K562 (cell line): ENCODE results near the gene IFITM2. TPM values are rescaled to one million over a fixed set of nuclear protein-coding genes. Genes with fewer than 3 reads are reported as not detected.

ENCODE experiments used
- ASH1L ChIP-seq: fragments of 450-650 bp; IDR thresholded peaks from 2 replicates; pipeline ENCODE4 v1.6.1; 2018; ENCODE audit warnings: borderline replicate concordance, mild to moderate bottlenecking, low read depth; ENCODE audit not compliant: partially characterized antibody
- BMI1 ChIP-seq: fragments of 150-350 bp; IDR thresholded peaks from 2 replicates; pipeline ENCODE4 v1.6.1; 2014; ENCODE audit warnings: low read length
- CBFA2T2 ChIP-seq: fragments of 450-650 bp; conservative IDR thresholded peaks from 2 replicates; pipeline ENCODE4 v1.6.1; 2017; ENCODE audit warnings: mild to moderate bottlenecking
- PTTG1 ChIP-seq: fragments of 450-650 bp; IDR thresholded peaks from 2 replicates; pipeline ENCODE4 v1.6.1; 2016; ENCODE audit warnings: low read depth, mild to moderate bottlenecking, missing genetic modification characterization, missing compliant biosample characterization
- RAD21 ChIP-seq, 2 experiments: fragments of 250-450 bp in 1 of 2; fragments of 450-650 bp in 1 of 2; sonication (Bioruptor Pico) in 1 of 2; formaldehyde crosslinking in 1 of 2; IDR thresholded peaks in 1 of 2; conservative IDR thresholded peaks in 1 of 2; 2 replicates each; pipeline versions ENCODE4 v1.4.0 to v1.8.0; 2020 to 2022; ENCODE audit warnings: mild to moderate bottlenecking in 2 of 2, moderate library complexity in 1 of 2
- RBM14 ChIP-seq: fragments of 200-400 bp; formaldehyde crosslinking; IDR thresholded peaks from 2 replicates; pipeline ENCODE4 v1.6.1; 2018; ENCODE audit warnings: low read depth, mild to moderate bottlenecking, low read length, moderate library complexity, borderline replicate concordance; ENCODE audit not compliant: insufficient read depth
- SMARCA5 ChIP-seq: fragments of 450-650 bp; IDR thresholded peaks from 2 replicates; pipeline ENCODE4 v1.6.1; 2016
- TAF9B ChIP-seq: fragments of 450-650 bp; IDR thresholded peaks from 2 replicates; pipeline ENCODE4 v1.6.1; 2018; ENCODE audit warnings: mild to moderate bottlenecking; ENCODE audit not compliant: partially characterized antibody
- TBP ChIP-seq: optimal IDR thresholded peaks from 2 replicates; pipeline ENCODE3; 2011; ENCODE audit warnings: low read depth, low read length, improper control_type of control experiment
- TRIM28 ChIP-seq: fragments of 450-650 bp; IDR thresholded peaks from 2 replicates; pipeline ENCODE4 v1.6.1; 2017
- XRCC5 ChIP-seq: fragments of 200-400 bp; formaldehyde crosslinking; IDR thresholded peaks from 2 replicates; pipeline ENCODE4 v1.6.1; 2017; ENCODE audit warnings: low read depth, mild to moderate bottlenecking, low read length
- ZBTB40 ChIP-seq, 2 experiments: fragments of 450-650 bp in 1 of 2; sonication (generic) in 1 of 2; formaldehyde crosslinking in 1 of 2; IDR thresholded peaks; 2 replicates each; pipeline versions ENCODE4 v1.7.1 to v1.9.0; 2016 to 2022; ENCODE audit warnings: inconsistent platforms in 1 of 2, mild to moderate bottlenecking in 1 of 2, missing genetic modification reagents in 1 of 2
- ZNF253 ChIP-seq: fragments of 250-450 bp; sonication (Bioruptor Pico); conservative IDR thresholded peaks from 2 replicates; pipeline ENCODE4 v1.6.1; 2021; ENCODE audit warnings: mild to moderate bottlenecking
- ZNF395 ChIP-seq: fragments of 200-800 bp; sonication (Bioruptor generic); IDR thresholded peaks from 2 replicates; pipeline ENCODE4 v1.6.1; 2017; ENCODE audit warnings: missing genetic modification characterization, missing compliant biosample characterization
- ZNF444 ChIP-seq: fragments of 250-450 bp; sonication (Bioruptor Pico); IDR thresholded peaks from 2 replicates; pipeline ENCODE4 v1.4.0; 2020; ENCODE audit warnings: mild to moderate bottlenecking, moderate library complexity
- ZNF445 ChIP-seq: fragments of 250-450 bp; sonication (Bioruptor Pico); IDR thresholded peaks from 2 replicates; pipeline ENCODE4 v1.4.0; 2020; ENCODE audit warnings: low read depth, mild to moderate bottlenecking, moderate library complexity
- ZNF79 ChIP-seq: fragments of 250-450 bp; sonication (Bioruptor Pico); IDR thresholded peaks from 2 replicates; pipeline ENCODE4 v1.4.0; 2020; ENCODE audit warnings: low read depth, mild to moderate bottlenecking, moderate library complexity
- polyA plus RNA-seq, 8 experiments: library from polyadenylated mRNA; depleted of rRNA in 4 of 8; stranded (reverse) in 5 of 8; unstranded in 3 of 8; fragments of >200 nt; fragmentation: Nextera tagmentation in 2 of 8; fragmentation: Illumina TruSeq in 1 of 8; extraction: Ambion mirVana in 2 of 8; extraction: Trizol in 1 of 8; gene quantifications; 2 replicates each; pipeline versions ENCODE4 v1.2.1 to v1.2.3, GENCODE V29; 2011 to 2014; ENCODE audit warnings: inconsistent platforms in 1 of 8, missing spikeins in 1 of 8
- total RNA-seq, 7 experiments: library from RNA; depleted of rRNA in 6 of 7; stranded (reverse); fragments of >200 nt in 6 of 7; fragmentation: Illumina TruSeq in 2 of 7; extraction: Trizol in 2 of 7; gene quantifications; 2 replicates each; pipeline versions ENCODE4 v1.2.1 to v1.2.3, GENCODE V29; 2011 to 2021; ENCODE audit warnings: low replicate concordance in 1 of 7

The IFITM2 gene
- total and polyA plus RNA-seq, 9 of the 15 experiments (the other 6 are each of a cell fraction or from before 2014, with no cell fraction given) = 52.8 to 4,872 (median 356) TPM

GRCh38 chr11:304915-305843 is 2.4 kb upstream of the IFITM2 start (continued):
- TF ChIP-seq RAD21 (CRISPR knock-in tag; conservative IDR thresholded peaks at IDR 0.05 in 1 of 2, IDR thresholded peaks at IDR 0.05 in 1 of 2) (peak; percentile 76 to 80), TRIM28 (no peak), RBM14 (no peak), ZNF253 (CRISPR knock-in tag) (no peak), CBFA2T2 (no peak), ZNF445 (CRISPR knock-in tag) (no peak), ZNF395 (no peak), PTTG1 (tag) (no peak), ZNF79 (CRISPR knock-in tag) (no peak), ZNF444 (CRISPR knock-in tag) (no peak), TBP (no peak), SMARCA5 (no peak), ASH1L (no peak), TAF9B (no peak), BMI1 (no peak), ZBTB40 (IDR thresholded peaks at IDR 0.05) (no peak), ZBTB40 (CRISPR knock-in tag; IDR thresholded peaks at IDR 0.05) (no peak), XRCC5 (no peak)
